ENCODE results near the gene DNAH6. TPM values are rescaled to one million over a fixed set of nuclear protein-coding genes. Genes with fewer than 3 reads are reported as not detected.

DNAH6 gene
- total and polyA plus RNA-seq, 2 of the 8 experiments (the other 6 are each of a cell fraction or from before 2014, with no cell fraction given): 0.06 to 0.43 TPM

DNA sequence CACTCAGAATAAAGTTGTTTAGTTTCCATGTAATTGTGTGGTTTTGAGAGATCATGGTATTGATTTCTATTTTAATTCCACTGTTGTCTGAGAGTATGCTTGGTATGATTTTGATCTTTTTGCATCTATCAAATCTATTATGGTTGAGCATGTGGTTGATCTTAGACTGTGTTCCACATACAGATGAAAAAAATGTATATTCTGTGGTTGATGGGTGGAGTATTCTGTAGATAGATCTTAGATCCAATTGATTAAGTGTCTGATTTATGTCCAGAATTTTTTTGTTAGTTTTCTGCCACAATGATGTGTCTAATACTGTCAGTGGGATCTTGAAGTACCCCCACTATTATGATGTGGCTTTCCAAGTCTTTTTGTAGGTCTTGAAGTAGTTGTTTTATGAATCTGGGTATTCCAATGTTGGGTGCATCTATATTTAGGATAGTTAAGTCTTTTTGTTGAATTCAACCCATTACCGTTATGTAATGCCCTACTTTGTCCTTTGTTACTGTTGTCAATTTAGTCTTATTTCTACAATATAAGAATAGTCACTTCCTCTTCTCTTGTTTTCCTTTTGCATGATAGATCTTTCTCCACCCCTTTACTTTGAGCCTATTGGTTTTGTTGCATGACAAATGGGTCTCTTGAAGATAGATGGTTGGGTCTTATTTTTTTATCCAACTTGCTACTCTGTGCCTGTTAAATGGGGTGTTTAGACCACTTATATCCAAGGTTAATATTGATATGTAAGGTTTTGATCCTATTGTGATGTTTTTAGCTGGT, 262.8 kb downstream of the DNAH6 start:
- WGBS, 2 experiments (ENCODE audit: extremely low coverage in 1 of 2, insufficient coverage in 1 of 2, insufficient read length in 1 of 2, insufficient replicate concordance in 2 of 2, low coverage in 1 of 2, low lambda C conversion rate in 2 of 2, missing lambda C conversion rate in 1 of 2): 77% methylated on average over 1 of the region's 1 CpG; no CpG with 5 or more reads in 1 of the 2 experiments

More for the DNA sequence above, 262.8 kb downstream of the DNAH6 start:
- Histone ChIP-seq H4K91ac (replicated peaks; ENCODE audit: insufficient read length, low read length) (no peak overlapping the region), H4K20me1 (replicated peaks in 1 of 2; ENCODE audit: control insufficient read depth in 1 of 2, insufficient read depth in 2 of 2, low read length in 2 of 2) (no peaks in the 10 kb centered on the region), H2BK20ac (ENCODE audit: low read length) (no peak overlapping the region), H2BK120ac (replicated peaks; ENCODE audit: low read depth, low read length) (no peak overlapping the region), H3K4ac (replicated peaks; ENCODE audit: insufficient read length, low read depth, low read length) (no peak overlapping the region), H3K56ac (replicated peaks; ENCODE audit: insufficient read length, low read depth, low read length) (no peak overlapping the region), H3K23ac (ENCODE audit: insufficient read length) (no peak overlapping the region), H3K14ac (ENCODE audit: insufficient read length) (no peak overlapping the region), H3K23me2 (ENCODE audit: low read depth, low read length) (no peaks in the 10 kb centered on the region), H2BK12ac (ENCODE audit: low read depth, low read length) (no peak overlapping the region), H3K9ac (replicated peaks in 1 of 4; ENCODE audit: extremely low read depth in 1 of 4, low read depth in 3 of 4, low read length in 3 of 4) (no peak overlapping the region), H3K4me2 (ENCODE audit: insufficient read depth in 1 of 2, low read depth in 2 of 2, low read length in 2 of 2) (no peak overlapping the region), H2AK5ac (ENCODE audit: low read depth, low read length) (no peak overlapping the region), H3K4me3 (ENCODE audit: extremely low read depth in 1 of 4, insufficient read depth in 2 of 4, low read depth in 3 of 4, low read length in 4 of 4) (no peak overlapping the region), H4K8ac (ENCODE audit: extremely low read depth, insufficient read depth, low read length) (no peak overlapping the region), H3K36me3 (ENCODE audit: control insufficient read depth in 2 of 4, insufficient read depth in 4 of 4, low read length in 3 of 4) (no peaks in the 10 kb centered on the region), H2BK15ac (ENCODE audit: low read length) (no peak overlapping the region), H2AFZ (ENCODE audit: low read length) (no peak overlapping the region), H3K27me3 (replicated peaks in 1 of 4; ENCODE audit: control insufficient read depth in 3 of 4, extremely low read depth in 1 of 4, insufficient read depth in 3 of 4, low read length in 3 of 4) (no peaks in the 10 kb centered on the region), H3K9me3 (ENCODE audit: insufficient read depth in 2 of 2, low read depth in 1 of 2, low read length in 1 of 2) (no peaks in the 10 kb centered on the region; a peak in 1 of 4 replicates), H3K79me2 (ENCODE audit: control insufficient read depth in 1 of 2, insufficient read depth in 2 of 2, low read length in 2 of 2) (no peaks in the 10 kb centered on the region), H2BK5ac (ENCODE audit: low read depth, low read length) (no peak overlapping the region), H3K18ac (ENCODE audit: extremely low read depth, low read length) (no peak overlapping the region), H3K79me1 (ENCODE audit: low read depth, low read length) (no peaks in the 10 kb centered on the region), H3K4me1 (replicated peaks in 1 of 4; ENCODE audit: control insufficient read depth in 3 of 4, insufficient read depth in 4 of 4, low read length in 3 of 4) (peaks cover 0 to 3% (median 2%) of the 10 kb centered on the region in 4 experiments; a peak in 3 of 7 replicates), H3K27ac (ENCODE audit: low read depth, low read length) (no peak overlapping the region), H4K5ac (ENCODE audit: insufficient read length, low read depth, low read length) (no peak overlapping the region)
- FAIRE-seq (no peak), DNase-seq (ENCODE audit: low read depth in 1 of 2, low spot score in 2 of 2) (no peak)
- CTCF ChIA-PET (ENCODE audit: partially characterized antibody): no interaction called here
- POLR2A ChIA-PET (ENCODE audit: partially characterized antibody): interaction anchor here (1.0 kb wide), 1 partner anchor 353 kb away, joined by 3 read pairs; no protein-coding TSS in a partner anchor
- TF ChIP-seq ZNF274 (IDR thresholded peaks at IDR 0.05; ENCODE audit: borderline replicate concordance, extremely low read depth, low read length) (no peak), POLR2AphosphoS5 (IDR thresholded peaks at IDR 0.05; ENCODE audit: low read depth, low read length) (no peak), GABPA (IDR thresholded peaks at IDR 0.05; ENCODE audit: borderline replicate concordance, insufficient read depth, low read length) (no peak), YY1 (IDR thresholded peaks at IDR 0.05; ENCODE audit: low read depth, low read length) (no peak), MAFK (IDR thresholded peaks at IDR 0.05; ENCODE audit: low read depth, low read length) (no peak), PHF8 (conservative IDR thresholded peaks at IDR 0.05; ENCODE audit: low read depth, low read length) (no peak), RFX5 (IDR thresholded peaks at IDR 0.05; ENCODE audit: borderline replicate concordance, low read depth, low read length) (no peak), CREB1 (IDR thresholded peaks at IDR 0.05) (no peak), POLR2A (IDR thresholded peaks at IDR 0.05; ENCODE audit: control extremely low read depth in 1 of 2, low read depth in 2 of 2, low read length in 2 of 2) (no peak)
